HG02571 (cell line): ENCODE data around the gene ZBTB45.
"Not testable (repeated sequence)": the region's sequence is repeated elsewhere in the genome, so short reads cannot be mapped to it uniquely, and the experiment has no call there.

ENCODE experiments used
- ATAC-seq: cut with Tn5 transposase; IDR thresholded peaks from one replicate; pipeline ENCODE4 v1.9.1; 2021; ENCODE audit warnings: mild to moderate bottlenecking, moderate library complexity; ENCODE audit not compliant: unreplicated experiment

ZBTB45 gene

GRCh38 chr19:58542641-58543372, 23.2 kb upstream of the ZBTB45 start:
- ATAC-seq: not testable (repeated sequence)

GRCh38 chr19:58539169-58539559, 19.6 kb upstream of the ZBTB45 start:
- not testable (repeated sequence) for ATAC-seq

- ATAC-seq: no peak
Observed at GRCh38 chr19:58538257-58539168, 18.9 kb upstream of the ZBTB45 start.

GRCh38 chr19:58536852-58537798, 17.5 kb upstream of the ZBTB45 start:
- no peak for ATAC-seq

GRCh38 chr19:58535857-58536256, 16.2 kb upstream of the ZBTB45 start:
- ATAC-seq: no peak

- no peak for ATAC-seq
Observed at GRCh38 chr19:58531034-58531840, 11.6 kb upstream of the ZBTB45 start.

- no peak for ATAC-seq
Observed at GRCh38 chr19:58529405-58529804, 9.8 kb upstream of the ZBTB45 start.

GRCh38 chr19:58522709-58523108, 3.1 kb upstream of the ZBTB45 start:
- ATAC-seq: no peak

- no peak for ATAC-seq
Observed at GRCh38 chr19:58521651-58522050, 2.0 kb upstream of the ZBTB45 start.

GRCh38 chr19:58520257-58520599, 618 bp upstream of the ZBTB45 start:
- no peak for ATAC-seq

- peak; percentile 8 for ATAC-seq
Observed at GRCh38 chr19:58519087-58519354, 589 bp downstream of the ZBTB45 start.

GRCh38 chr19:58518256-58519086, 1.1 kb downstream of the ZBTB45 start:
- no peak for ATAC-seq

GRCh38 chr19:58516964-58517833, 2.4 kb downstream of the ZBTB45 start:
- no peak for ATAC-seq

GRCh38 chr19:58516246-58516836, 3.3 kb downstream of the ZBTB45 start:
- no peak for ATAC-seq

GRCh38 chr19:58515259-58515658, 4.4 kb downstream of the ZBTB45 start:
- no peak for ATAC-seq

GRCh38 chr19:58514564-58515022, 5.0 kb downstream of the ZBTB45 start:
- ATAC-seq: no peak

GRCh38 chr19:58513694-58514563, 5.7 kb downstream of the ZBTB45 start:
- ATAC-seq: no peak
